ENCODE results near the gene P2RY14. TPM values are rescaled to one million over a fixed set of nuclear protein-coding genes. Genes with fewer than 3 reads are reported as not detected.

P2RY14 gene
- total RNA-seq, 1 experiment from 2014 or later, result not detected

DNA sequence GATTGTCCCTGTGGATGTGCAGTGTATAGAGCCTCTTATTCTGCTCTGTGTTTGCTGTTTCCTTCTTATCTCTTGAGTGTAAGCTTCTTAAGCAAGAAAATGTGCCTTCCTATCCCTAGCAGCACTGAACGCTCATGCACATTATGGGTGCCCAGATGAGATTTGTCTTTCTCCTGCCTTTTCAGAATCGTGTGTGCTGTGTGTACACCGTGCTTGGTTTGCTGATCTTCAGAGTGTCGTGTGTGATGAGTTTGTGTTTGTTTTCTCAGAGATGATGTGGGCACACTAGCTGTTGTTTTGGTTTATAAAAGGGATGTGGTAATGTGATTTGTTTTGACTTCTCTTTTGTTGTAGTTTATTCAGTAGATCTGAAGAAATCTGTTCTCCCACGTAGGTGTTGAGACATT lies 95.1 kb downstream of the P2RY14 start (continued):
- TF ChIP-seq, protein P1, sequence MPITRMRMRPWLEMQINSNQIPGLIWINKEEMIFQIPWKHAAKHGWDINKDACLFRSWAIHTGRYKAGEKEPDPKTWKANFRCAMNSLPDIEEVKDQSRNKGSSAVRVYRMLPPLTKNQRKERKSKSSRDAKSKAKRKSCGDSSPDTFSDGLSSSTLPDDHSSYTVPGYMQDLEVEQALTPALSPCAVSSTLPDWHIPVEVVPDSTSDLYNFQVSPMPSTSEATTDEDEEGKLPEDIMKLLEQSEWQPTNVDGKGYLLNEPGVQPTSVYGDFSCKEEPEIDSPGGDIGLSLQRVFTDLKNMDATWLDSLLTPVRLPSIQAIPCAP (CRISPR knock-in tag; IDR thresholded peaks at IDR 0.05), result no peak
- TF ChIP-seq, protein P2, sequence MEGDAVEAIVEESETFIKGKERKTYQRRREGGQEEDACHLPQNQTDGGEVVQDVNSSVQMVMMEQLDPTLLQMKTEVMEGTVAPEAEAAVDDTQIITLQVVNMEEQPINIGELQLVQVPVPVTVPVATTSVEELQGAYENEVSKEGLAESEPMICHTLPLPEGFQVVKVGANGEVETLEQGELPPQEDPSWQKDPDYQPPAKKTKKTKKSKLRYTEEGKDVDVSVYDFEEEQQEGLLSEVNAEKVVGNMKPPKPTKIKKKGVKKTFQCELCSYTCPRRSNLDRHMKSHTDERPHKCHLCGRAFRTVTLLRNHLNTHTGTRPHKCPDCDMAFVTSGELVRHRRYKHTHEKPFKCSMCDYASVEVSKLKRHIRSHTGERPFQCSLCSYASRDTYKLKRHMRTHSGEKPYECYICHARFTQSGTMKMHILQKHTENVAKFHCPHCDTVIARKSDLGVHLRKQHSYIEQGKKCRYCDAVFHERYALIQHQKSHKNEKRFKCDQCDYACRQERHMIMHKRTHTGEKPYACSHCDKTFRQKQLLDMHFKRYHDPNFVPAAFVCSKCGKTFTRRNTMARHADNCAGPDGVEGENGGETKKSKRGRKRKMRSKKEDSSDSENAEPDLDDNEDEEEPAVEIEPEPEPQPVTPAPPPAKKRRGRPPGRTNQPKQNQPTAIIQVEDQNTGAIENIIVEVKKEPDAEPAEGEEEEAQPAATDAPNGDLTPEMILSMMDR (IDR thresholded peaks at IDR 0.05), result no peak
- TF ChIP-seq, protein P3, sequence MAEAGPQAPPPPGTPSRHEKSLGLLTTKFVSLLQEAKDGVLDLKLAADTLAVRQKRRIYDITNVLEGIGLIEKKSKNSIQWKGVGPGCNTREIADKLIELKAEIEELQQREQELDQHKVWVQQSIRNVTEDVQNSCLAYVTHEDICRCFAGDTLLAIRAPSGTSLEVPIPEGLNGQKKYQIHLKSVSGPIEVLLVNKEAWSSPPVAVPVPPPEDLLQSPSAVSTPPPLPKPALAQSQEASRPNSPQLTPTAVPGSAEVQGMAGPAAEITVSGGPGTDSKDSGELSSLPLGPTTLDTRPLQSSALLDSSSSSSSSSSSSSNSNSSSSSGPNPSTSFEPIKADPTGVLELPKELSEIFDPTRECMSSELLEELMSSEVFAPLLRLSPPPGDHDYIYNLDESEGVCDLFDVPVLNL (CRISPR knock-in tag; IDR thresholded peaks at IDR 0.05; ENCODE audit: borderline replicate concordance, low read depth), result no peak

DNA sequence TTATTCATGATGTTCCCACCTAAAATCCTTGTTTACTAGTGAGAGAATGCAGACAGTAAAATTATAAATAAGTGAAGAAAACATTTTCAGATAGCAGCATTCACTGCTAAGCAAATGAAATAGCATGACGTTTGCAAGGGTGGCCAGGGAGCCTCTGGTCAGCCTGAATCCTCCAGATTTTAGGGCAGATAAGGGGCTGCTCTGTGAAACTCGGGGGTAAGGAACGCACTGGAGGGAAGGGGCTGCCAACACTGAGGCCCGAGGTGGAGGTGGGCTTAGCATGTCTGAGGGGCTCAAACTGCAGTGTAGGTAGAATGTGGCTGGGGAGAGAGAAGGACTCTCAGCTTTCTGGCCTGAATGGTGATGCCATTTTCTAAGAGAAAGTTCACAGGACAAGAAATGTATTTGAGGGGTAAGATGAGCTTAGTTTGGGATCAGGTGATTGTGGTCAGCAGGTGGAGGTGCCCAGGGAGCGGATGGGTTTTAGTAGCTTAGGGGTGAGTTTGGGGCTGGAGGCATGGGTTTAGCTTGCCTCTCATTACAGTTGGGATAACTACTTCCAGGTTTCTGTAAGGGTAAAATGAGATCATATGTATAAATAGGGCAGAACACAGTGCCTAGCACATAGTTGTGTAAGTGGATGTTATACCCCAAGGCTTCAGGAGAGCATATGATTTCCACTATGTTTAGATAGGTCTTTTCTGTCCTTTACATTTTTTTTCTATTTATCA lies 95.8 kb downstream of the P2RY14 start:
- peak overlapping the region; percentile 29 for H3K27ac Mint-ChIP-seq
- DNase-seq (ENCODE audit: low spot score) (no peak), ATAC-seq (peak; percentile 48)
- H3K36me3 Mint-ChIP-seq, result no peaks in the 10 kb centered on the region
- H3K4me3 Mint-ChIP-seq, result no peak overlapping the region
- TF ChIP-seq ZNF219 (CRISPR knock-in tag; IDR thresholded peaks at IDR 0.05; ENCODE audit: borderline replicate concordance) (no peak), MXD4 (CRISPR knock-in tag; IDR thresholded peaks at IDR 0.05; ENCODE audit: borderline replicate concordance) (no peak), ZBTB21 (CRISPR knock-in tag; IDR thresholded peaks at IDR 0.05; ENCODE audit: borderline replicate concordance) (no peak), GABPB1 (CRISPR knock-in tag; IDR thresholded peaks at IDR 0.05) (no peak)
- TF ChIP-seq, protein P4, sequence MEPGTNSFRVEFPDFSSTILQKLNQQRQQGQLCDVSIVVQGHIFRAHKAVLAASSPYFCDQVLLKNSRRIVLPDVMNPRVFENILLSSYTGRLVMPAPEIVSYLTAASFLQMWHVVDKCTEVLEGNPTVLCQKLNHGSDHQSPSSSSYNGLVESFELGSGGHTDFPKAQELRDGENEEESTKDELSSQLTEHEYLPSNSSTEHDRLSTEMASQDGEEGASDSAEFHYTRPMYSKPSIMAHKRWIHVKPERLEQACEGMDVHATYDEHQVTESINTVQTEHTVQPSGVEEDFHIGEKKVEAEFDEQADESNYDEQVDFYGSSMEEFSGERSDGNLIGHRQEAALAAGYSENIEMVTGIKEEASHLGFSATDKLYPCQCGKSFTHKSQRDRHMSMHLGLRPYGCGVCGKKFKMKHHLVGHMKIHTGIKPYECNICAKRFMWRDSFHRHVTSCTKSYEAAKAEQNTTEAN (CRISPR knock-in tag; IDR thresholded peaks at IDR 0.05), result no peak
- TF ChIP-seq, protein P3 (CRISPR knock-in tag; IDR thresholded peaks at IDR 0.05; ENCODE audit: borderline replicate concordance, low read depth), result no peak
- POLR2A ChIA-PET, result no interaction called here
- peaks cover 11% of the 10 kb centered on the region for H3K4me1 Mint-ChIP-seq
- no peaks in the 10 kb centered on the region for H3K27me3 Mint-ChIP-seq (ENCODE audit: low read depth)
- H3K9me3 Mint-ChIP-seq, result no peaks in the 10 kb centered on the region
- CTCF ChIA-PET, result interaction anchor here (1.0 to 1.4 kb wide), 4 partner anchors 14 to 130 kb away, joined by 3 to 4 read pairs (median 4); no protein-coding TSS in a partner anchor

DNA sequence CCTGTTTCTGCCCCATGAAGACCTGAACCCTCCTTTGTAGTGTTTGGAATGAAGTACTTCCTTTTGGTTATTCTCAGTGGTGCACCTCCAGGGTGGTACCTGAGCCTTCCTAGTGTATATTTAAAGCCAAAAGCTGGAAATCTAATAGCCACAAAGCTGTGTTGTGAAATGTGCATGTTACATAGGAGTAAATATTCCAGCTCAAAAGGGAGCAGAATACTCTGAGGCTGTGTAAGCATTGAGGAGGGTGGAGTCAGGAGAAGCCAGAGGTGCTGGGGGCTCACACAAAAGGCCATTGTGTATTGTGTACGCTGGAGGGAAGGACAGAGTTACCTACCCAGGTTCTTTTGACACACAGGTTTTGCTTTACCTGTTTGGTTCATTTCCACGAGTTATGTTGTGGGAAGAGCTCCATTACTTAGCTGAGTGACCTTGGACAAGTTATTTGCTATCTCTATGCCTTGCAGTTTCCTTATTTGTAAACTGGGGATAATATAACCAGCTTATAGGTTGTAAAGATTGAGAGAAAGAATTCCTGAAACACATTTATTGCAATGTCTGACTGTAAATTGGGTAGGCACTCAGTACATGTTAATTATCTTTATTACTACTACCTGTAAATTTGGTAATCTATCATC lies 100.0 kb downstream of the P2RY14 start:
- ChIA-PET CTCF (interaction anchor here (0.6 to 1.4 kb wide), 4 partner anchors 8 to 1023 kb away, joined by 3 to 8 read pairs (median 4); no protein-coding TSS in a partner anchor), POLR2A (interaction anchor here (0.7 to 1.4 kb wide), 3 partner anchors 30 to 665 kb away, joined by 3 read pairs; no protein-coding TSS in a partner anchor)
- Mint-ChIP-seq H3K4me1 (peaks cover 8% of the 10 kb centered on the region), H3K27me3 (ENCODE audit: low read depth) (no peaks in the 10 kb centered on the region), H3K36me3 (peaks cover 3% of the 10 kb centered on the region; the same call in 1 of the 2 replicates), H3K9me3 (no peaks in the 10 kb centered on the region), H3K4me3 (no peak overlapping the region), H3K27ac (no peak overlapping the region)
- TF ChIP-seq CREB1 (CRISPR knock-in tag; IDR thresholded peaks at IDR 0.05) (no peak), GABPB1 (CRISPR knock-in tag; IDR thresholded peaks at IDR 0.05) (peak; percentile 52; the same call in 1 of the 2 replicates)
- TF ChIP-seq, protein P5, sequence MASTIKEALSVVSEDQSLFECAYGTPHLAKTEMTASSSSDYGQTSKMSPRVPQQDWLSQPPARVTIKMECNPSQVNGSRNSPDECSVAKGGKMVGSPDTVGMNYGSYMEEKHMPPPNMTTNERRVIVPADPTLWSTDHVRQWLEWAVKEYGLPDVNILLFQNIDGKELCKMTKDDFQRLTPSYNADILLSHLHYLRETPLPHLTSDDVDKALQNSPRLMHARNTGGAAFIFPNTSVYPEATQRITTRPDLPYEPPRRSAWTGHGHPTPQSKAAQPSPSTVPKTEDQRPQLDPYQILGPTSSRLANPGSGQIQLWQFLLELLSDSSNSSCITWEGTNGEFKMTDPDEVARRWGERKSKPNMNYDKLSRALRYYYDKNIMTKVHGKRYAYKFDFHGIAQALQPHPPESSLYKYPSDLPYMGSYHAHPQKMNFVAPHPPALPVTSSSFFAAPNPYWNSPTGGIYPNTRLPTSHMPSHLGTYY (CRISPR knock-in tag; IDR thresholded peaks at IDR 0.05), result no peak
- ATAC-seq, result peak; percentile 76
- DNase-seq (ENCODE audit: low spot score), result no peak
